ENCODE results near the gene HTR3D. TPM values are rescaled to one million over a fixed set of nuclear protein-coding genes. Genes with fewer than 3 reads are reported as not detected.
"Not testable (repeated sequence)": the region's sequence is repeated elsewhere in the genome, so short reads cannot be mapped to it uniquely, and the experiment has no call there.

The HTR3D gene
- polyA plus RNA-seq, 3 donors: not detected

DNA sequence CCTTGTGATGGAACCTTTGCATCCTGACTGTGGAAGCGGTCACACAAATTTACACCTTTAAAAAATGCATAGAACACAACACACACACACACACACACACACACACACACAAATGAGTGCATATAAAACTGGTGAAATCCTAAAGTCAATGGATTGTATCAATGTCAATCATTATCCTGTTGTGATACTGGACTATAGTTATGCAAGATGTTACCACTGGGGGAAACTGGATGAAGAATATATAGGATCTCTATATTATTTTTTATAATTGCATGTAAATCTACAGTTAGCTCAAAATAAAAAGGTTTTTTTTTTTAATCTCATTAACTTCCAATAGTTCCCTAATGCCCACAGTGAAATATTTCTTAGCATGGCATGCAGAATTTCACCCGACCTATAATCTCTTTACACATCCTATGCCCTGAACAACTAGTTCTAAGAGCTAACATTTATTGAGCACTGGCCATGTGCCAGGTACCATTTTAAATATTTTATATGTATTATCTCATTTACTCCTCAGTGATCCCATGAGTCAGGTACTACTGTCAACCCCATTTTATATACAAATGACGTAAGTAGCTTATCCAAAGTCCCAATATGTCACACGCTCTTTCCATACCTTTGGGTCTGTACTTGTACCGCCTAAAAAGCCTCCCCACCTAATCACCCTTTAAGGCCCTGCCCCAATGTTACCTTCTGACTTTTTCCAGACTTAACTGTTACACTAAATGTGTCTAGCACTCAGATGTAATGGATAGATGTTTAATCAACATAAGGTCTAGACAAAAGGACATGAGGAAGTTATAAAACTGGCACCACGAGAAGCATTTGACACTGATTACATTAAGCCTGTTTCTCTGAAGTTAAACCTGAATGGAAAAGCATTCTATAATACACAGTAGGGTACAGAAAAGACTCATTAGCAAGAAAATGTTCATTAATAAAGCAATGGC, 19.3 kb upstream of the HTR3D start:
- DNase-seq (ENCODE audit: extremely low read depth in 1 of 11, low read depth in 9 of 11, low spot score in 4 of 11): no peak

DNA sequence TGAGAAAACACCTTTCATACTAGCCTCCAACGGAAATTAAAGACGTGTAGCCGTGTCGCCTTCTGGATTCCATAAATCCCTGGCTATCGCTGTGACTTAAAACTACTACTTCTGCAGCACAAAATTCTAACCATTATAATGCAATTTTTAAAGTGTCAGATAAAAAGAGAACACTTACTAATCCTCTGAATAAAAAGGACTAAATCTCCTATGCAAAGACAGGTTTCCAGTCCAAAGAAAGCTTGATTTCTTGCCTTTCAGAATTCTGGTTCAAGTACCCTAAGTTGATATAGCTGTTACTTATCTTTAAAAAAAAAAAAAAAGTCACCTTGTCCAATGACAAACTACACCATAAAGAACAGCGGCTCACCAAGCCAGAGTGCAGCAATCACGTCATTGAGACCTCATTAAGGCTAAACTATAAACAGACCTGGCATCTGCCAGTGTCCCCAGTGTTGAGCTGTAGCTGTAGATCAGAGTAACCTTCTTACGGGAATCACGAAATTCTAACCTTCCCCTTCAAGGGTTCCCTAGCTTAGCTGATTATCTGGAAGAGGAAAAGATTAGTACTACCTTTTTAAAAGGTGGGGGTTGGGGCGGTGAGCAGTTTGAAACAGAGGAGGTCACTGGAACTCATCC, 16.0 kb upstream of the HTR3D start:
- DNase-seq (ENCODE audit: extremely low read depth in 1 of 11, low read depth in 9 of 11, low spot score in 4 of 11): no peak

DNA sequence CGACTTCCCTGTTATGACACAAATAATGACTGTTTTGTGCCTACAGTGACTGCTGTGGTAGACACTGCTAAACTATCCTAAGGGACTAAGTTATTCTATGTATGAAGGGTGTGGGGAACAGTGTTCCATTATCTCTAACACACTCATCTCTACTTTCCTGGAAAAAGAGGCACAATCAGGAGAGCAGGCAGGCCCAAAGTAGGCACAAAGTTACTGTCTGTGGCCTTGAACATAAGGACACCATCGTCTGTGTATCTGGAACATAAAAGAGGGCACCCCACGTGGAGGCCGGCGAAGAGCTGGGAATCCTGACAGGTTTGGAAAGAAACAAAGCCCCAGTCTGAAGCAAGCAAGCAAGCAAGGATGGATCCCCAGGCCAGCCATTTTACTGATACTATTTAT, 15.4 kb upstream of the HTR3D start:
- no peak for DNase-seq (ENCODE audit: extremely low read depth in 1 of 11, low read depth in 9 of 11, low spot score in 4 of 11)

DNA sequence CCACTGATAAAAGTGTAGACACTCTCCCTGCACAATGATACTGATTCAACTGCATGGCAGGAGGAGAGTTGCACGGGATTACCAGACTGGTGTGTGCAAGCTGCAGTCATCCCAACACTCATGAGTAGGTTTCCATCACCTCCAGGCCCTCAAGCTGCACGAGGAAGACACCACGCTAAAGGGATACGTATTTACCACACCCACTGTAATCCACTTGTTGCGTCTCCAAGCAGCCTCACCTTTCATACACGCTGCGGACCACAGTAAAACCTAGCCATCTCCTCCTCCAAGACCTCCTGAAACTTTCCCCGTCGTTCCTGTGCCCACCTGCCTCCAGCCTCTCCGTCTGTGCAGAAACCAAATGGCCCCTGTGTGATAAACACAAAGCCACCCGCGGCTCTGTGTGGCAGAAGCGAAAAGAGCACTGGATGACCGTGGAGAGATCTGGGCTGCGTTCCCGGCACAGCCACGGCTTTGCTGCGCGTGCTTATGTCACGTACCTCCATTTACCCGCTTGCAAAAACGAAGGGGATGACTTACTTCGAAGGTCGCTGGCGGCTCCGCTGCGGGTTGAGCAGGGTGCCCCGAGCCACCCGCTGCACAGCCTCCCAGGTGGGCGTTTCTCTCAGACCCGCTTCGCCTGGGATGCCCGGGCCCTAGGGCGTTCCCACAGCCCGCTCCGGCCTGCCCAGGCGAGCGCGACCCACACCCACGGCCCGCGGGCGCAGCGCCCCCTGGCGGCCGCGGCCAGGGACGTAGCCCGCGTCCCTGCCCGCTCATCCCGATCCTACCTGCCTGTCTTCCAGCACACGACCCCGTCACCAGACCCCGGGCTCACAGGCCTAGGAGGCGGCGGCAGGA, 14.5 kb upstream of the HTR3D start:
- DNase-seq (ENCODE audit: extremely low read depth in 1 of 11, low read depth in 9 of 11, low spot score in 4 of 11): peak in 6 of 11 donors; percentile 58 to 68 (median 60)

DNA sequence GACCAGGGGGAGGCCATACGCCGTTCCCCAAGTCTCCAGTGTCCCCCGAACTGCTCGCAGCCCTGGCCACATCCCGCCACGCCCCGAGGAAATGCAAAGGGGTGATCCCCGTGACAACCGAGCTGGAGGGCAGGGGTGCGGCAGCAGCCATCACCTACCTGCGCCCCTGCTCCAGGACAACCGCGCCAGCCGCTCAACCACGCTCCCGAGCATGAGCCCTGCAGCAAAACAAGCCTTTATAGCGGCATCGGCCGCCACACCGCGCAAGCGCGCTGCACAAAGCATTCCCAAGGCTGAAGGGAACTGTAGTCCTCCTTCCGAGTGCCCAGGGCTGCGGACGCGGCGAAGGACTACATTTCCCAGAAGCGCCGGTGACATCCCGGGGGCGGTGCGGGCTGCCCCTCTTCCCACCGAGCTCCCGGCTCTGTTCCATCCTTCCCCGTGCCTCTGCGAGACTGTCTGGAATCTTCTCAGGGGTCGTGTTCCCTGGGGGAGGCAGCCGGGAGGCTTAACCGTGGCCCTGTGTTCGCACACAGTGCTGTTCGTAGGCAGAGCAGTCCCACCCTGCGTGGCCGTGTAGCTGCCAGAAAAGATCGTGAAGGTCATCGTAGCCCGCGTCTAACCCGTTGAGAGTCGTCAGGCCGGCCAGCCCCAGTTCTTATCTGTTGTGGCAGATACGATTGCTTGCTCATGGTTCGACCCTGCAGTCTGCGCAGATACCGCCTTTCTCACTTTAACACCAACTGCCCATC, 13.7 kb upstream of the HTR3D start, which contains the start of gene ABCC5:
ABCC5 (minus strand) TSS at position 213 of the 752 bp plus-strand sequence. CDS start 3,492 bp downstream, outside the sequence.
- peak; percentile 81 to 94 (median 89) for DNase-seq (ENCODE audit: extremely low read depth in 1 of 11, low read depth in 9 of 11, low spot score in 4 of 11)

DNA sequence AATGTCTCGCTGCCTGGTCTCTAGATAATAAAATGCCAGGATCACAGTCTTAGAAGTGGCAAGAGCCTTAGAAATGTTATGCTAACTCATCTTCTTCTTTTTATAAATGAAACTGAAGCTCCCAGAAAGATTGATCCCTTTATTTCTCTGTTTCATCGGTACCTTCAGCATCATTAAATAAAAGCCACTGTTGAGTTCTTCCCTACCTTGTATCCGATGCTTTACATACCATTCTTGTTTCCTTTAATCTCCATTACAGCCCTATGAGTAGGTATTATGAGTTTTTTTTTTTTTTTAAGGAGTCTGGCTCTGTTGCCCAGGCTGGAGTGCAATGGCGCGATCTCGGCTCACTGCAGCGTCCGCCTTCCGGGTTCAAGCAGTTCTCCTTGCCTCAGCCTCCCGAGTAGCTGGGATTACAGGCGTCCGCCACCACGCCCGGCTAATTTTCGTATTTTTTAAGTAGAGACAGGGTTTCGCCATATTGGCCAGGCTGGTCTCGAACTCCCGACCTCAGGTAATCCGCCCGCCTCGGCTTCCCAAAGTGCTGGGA, 13.0 kb upstream of the HTR3D start:
- DNase-seq (ENCODE audit: extremely low read depth in 1 of 11, low read depth in 9 of 11, low spot score in 4 of 11): no peak

DNA sequence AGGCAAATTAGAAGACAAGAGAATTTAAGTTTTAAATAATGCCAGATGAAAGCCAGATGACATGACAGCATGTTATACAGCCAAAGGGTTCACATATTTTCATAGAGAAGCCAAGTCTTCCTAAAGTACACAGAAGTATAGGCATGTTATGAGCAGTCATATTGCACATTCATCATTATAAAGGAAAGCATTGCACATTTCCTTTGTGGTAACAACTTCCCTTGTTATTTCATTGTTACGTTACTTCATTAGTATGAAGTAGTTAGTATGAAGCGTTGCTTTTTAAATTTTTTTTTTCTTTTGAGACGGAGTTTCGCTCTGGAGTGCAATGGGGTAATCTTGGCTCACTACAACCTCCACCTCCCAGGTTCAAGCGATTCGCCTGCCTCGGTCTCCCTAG, 9.2 kb upstream of the HTR3D start:
- DNase-seq (ENCODE audit: extremely low read depth in 1 of 11, low read depth in 9 of 11, low spot score in 4 of 11): no peak

DNA sequence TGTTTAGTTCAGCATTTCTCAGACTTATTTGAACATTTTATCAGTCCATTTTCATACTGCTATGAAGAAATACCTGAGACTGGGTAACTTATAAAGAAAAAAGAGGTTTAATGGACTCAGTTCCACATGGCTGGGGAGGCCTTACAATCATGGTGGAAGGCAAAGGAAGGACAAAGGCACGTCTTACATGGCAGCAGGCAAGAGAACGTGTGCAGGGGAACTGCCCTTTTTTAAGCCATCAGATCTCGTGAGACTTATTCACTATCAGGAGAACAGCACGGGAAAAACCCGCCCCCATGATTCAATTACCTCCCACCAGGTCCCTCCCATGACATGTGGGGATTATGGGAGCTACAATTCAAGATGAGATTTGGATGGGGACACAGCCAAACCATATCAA, 6.3 kb upstream of the HTR3D start:
- not testable (repeated sequence) for DNase-seq (ENCODE audit: extremely low read depth in 1 of 11, low read depth in 9 of 11, low spot score in 4 of 11)

DNA sequence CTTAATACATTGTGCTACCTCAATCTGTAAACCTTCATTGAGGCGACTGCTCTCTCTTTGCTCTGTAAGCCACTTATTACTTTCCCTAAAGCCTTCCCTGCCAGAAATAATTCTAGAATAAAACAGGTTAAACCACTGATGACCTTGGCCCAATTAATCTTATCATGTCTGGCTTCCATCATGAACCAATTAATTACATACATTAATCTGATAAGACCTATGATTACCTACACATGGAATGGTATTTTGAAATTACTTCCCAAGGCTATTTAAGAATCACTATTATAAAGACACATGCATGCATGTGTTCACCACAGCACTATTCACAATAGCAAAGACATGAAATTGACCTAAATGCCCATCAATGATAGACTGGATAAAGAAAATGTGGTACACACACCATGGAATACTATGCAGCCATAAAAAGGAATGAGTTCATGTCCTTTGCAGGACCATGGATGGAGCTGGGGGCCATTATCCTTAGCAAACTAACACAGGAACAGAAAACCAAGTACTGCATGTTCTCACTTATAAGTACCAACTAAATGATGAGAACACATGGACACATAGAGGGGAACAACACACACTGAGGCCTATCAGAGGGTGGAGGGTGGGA, 3.2 kb upstream of the HTR3D start:
- DNase-seq (ENCODE audit: extremely low read depth in 1 of 11, low read depth in 9 of 11, low spot score in 4 of 11): not testable (repeated sequence)

DNA sequence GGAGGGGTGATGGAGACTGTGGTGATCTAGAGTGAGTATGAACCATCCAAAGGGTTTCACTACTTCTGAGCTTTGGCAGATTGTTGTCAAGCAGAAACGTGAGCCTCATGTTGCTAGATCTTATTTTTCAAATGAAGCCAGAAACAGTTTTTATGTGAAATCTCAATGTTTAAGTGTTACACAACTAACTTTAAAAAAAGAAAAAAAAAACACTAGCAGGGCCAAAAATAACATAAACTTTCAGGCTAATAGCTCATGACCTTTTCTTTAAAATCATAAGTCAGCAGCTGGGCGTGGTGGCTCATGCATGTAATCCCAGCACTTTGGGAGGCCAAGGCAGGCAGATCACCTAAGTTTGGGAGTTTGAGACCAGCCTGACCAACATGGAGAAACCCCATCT, 2.1 kb upstream of the HTR3D start:
- DNase-seq (ENCODE audit: extremely low read depth in 1 of 11, low read depth in 9 of 11, low spot score in 4 of 11): no peak

DNA sequence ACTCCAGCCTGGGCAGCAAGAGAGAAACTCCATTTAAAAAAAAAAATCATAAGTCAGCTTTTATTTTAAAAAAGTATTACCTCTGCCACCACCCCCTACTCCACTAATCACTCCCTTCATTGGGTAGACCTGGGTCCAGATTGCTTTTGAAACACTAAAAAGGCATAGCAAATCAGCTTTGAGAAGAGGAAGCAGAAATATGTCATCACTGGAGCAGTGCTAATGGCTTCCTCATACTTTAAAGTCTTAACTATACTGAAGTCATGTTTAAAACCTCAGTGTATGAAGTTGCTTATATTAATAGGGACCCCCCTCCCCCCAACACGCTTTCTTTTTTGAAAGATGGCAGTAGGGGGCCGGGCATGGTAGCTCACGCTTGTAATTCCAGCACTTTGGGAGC, 1.0 kb upstream of the HTR3D start:
- DNase-seq (ENCODE audit: extremely low read depth in 1 of 11, low read depth in 9 of 11, low spot score in 4 of 11): no peak

DNA sequence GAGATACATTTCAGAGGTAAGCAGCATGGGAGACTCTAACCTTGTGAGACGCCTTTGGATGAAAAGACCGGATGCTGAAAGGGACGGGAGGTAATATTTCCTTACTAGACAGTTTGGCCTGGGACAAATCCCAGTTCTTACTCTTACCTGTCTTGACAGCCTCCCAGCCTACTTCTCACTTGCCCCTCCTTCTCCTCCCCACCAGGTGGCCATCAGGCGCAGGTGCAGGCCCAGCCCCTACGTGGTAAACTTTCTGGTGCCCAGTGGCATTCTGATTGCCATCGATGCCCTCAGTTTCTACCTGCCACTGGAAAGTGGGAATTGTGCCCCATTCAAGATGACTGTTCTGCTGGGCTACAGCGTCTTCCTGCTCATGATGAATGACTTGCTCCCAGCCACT, 6.3 kb downstream of the HTR3D start:
- no peak for DNase-seq (ENCODE audit: extremely low read depth in 1 of 11, low read depth in 9 of 11, low spot score in 4 of 11)

DNA sequence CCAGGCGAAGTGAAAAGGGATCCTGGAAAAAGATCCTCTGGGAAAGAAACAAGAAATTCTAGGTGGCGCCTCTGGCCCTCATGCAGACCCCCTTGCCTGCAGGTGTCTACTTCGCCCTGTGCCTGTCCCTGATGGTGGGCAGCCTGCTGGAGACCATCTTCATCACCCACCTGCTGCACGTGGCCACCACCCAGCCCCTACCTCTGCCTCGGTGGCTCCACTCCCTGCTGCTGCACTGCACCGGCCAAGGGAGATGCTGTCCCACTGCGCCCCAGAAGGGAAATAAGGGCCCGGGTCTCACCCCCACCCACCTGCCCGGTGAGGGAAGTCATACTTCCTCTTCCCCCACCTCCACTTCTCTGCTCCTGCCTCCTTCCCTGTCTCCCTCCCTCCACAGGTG, 6.8 kb downstream of the HTR3D start:
- DNase-seq (ENCODE audit: extremely low read depth in 1 of 11, low read depth in 9 of 11, low spot score in 4 of 11): not testable (repeated sequence)

DNA sequence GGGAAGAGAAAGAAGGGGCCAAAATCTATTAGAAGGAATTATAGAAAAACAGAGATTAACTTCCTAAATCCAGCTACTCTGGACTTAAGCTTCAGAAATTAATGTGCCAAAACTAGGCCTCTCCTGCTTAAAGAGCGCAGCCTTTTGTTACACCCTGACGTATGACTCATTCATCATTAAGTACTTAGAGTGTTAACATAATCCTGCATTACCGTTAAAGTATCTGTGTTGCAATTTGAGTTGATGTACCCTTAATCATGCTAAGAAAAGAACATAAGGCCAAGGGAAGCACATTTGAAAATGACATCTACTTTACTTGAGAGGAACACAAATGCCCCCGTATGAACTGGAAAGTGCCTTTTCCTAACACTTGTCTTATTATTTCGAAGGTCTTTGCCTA, 7.9 kb downstream of the HTR3D start:
- DNase-seq (ENCODE audit: extremely low read depth in 1 of 11, low read depth in 9 of 11, low spot score in 4 of 11): no peak

DNA sequence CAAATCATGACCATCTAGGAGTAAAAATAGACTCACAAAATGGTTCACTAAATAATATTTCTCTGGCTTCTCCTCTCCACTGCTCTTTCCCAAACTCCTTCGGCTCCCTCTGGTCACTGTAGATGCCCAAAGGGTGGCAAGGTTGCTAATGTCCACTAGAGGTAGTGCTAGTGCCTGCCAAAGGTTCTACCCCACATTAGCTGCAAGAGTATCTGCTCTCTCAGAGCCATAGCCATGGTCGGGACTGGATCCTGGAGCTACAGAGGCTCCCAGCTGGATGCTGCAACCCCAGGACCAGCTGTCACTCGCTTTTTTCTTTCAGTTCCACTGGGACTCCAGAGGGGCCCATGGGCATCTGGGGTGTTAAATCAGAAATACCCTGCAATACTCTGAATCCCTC, 8.5 kb downstream of the HTR3D start:
- DNase-seq (ENCODE audit: extremely low read depth in 1 of 11, low read depth in 9 of 11, low spot score in 4 of 11): no peak

DNA sequence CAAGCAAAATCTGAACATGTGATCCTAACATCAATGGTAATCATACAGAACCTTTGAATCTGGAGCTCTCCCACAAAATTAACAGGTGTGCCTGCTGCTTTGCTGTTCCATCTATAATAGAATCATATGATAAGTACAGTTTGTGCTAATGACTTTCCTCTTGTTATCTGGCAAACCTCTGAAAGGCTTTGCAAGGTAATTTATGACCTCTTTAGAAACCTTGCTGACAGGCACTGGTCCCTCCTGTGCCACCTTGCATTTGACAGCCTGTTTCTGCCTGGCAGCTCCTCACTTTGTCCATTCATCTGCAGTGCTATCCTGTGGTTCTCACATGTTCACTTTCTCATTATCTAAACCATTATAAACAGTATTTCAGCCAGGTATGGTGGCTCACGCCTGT, 11.1 kb downstream of the HTR3D start:
- DNase-seq (ENCODE audit: extremely low read depth in 1 of 11, low read depth in 9 of 11, low spot score in 4 of 11): no peak

DNA sequence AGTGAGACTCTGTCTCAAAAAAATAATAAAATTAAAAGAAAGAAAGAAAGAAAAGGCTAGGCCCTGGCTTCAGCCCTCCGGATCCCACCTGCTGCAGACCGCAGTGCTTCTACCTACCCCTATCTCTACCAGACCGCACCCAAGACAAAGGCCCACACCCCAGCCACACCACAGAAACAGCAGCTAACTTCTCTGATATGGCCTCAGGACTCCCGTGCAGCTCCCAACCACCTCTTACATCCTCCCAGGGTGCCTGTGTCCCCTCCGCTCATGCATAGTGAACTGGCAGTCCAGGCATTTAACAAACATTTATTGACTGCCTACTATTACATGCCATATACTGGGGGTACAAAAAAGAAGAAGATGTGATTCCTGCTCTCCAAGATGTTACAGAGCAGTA, 14.5 kb downstream of the HTR3D start:
- no peak for DNase-seq (ENCODE audit: extremely low read depth in 1 of 11, low read depth in 9 of 11, low spot score in 4 of 11)

DNA sequence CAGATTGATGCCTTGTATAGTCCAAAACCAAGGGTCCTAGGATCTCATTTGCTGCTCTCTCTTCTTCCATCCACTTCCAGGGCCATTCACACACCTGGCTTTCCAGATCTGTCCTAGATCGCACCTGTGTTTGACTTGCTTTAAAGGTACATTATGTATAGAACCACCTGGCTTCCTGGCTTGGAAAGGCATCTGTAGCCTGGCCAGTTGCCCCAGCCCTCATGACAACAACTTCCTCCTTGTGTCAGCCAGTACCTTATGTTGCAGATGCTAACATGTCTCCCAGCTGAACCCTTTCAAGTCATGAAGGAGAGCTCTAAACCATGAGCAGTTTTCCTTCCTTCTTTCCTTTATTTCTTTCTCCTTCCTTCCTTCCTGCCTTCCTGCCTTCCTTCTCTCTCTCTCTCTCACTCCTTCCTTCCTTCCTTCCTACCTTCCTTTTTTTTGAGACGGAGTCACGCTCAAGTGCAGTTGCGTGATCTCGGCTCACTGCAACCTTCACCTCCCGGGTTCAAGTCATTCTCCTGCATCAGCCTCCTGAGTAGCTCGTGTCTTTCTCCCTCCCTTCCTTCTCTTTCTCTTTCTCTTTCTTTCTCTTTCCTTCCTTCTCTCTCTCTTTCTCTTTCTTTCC, 18.8 kb downstream of the HTR3D start:
- no peak for DNase-seq (ENCODE audit: extremely low read depth in 1 of 11, low read depth in 9 of 11, low spot score in 4 of 11)
